Caco-2 (cell line): ENCODE data around the gene DPM1. TPM values are rescaled to one million over a fixed set of nuclear protein-coding genes. Genes with fewer than 3 reads are reported as not detected.
A peak's percentile ranks its signal among the peaks of the same experiment; 100 is the strongest.

Experiments
- BruUV-seq: library from RNA; stranded (reverse); fragments of 400-500 nt; replicated peaks from 2 replicates; lab custom pipeline; 2021; lab: Mats Ljungman, UMichigan
- CTCF ChIA-PET: fragments of 300-600 bp; sonication (Branson Sonifier 250); formaldehyde crosslinking; loops from one replicate; lab custom pipeline; 2022; ENCODE audit warnings: antibody characterized with exemption; lab: Charles Lee
- POLR2A ChIA-PET: fragments of 300-600 bp; sonication (Branson Sonifier 250); formaldehyde crosslinking; loops from one replicate; lab custom pipeline; 2022; ENCODE audit warnings: antibody characterized with exemption; lab: Charles Lee
- DNase-seq, 2 experiments: peaks; one replicate each; pipeline versions ENCODE4 v3.0.0 to v3.0.0-alpha.2; 2020 to 2022
- H3K27me3 ChIP-seq: replicated peaks from 2 replicates; pipeline ENCODE4 v1.6.0; 2011; ENCODE audit warnings: low read length; ENCODE audit not compliant: control insufficient read depth, insufficient read depth
- H3K36me3 ChIP-seq: 2 replicates; pipeline ENCODE4 v1.5.1; 2011; ENCODE audit warnings: low read length; ENCODE audit not compliant: control insufficient read depth, insufficient read depth
- H3K4me1 ChIP-seq: fragments of 250-450 bp; sonication (Bioruptor Pico); 2 replicates; pipeline ENCODE4 v1.5.1; 2020; ENCODE audit warnings: mild to moderate bottlenecking
- H3K4me3 ChIP-seq: 2 replicates; pipeline ENCODE4 v1.5.1; 2011; ENCODE audit warnings: low read depth, mild to moderate bottlenecking, control low read depth, low read length
- H3K9me3 ChIP-seq: fragments of 250-450 bp; sonication (Bioruptor Pico); 2 replicates; pipeline ENCODE4 v1.5.1; 2020; ENCODE audit warnings: mild to moderate bottlenecking, moderate library complexity
- H3K27ac Mint-ChIP-seq: one replicate; pipeline ENCODE4 v1.8.0; 2022; ENCODE audit warnings: mixed read lengths; ENCODE audit not compliant: unreplicated experiment
- H3K27me3 Mint-ChIP-seq: one replicate; pipeline ENCODE4 v1.8.0; 2022; ENCODE audit warnings: mixed read lengths; ENCODE audit not compliant: insufficient read depth, unreplicated experiment
- H3K36me3 Mint-ChIP-seq: one replicate; pipeline ENCODE4 v1.8.0; 2022; ENCODE audit warnings: mild to moderate bottlenecking, mixed read lengths; ENCODE audit not compliant: insufficient read depth, unreplicated experiment
- H3K4me1 Mint-ChIP-seq: one replicate; pipeline ENCODE4 v1.8.0; 2022; ENCODE audit warnings: low read depth, mixed read lengths; ENCODE audit not compliant: unreplicated experiment
- H3K4me3 Mint-ChIP-seq: one replicate; pipeline ENCODE4 v1.8.0; 2022; ENCODE audit warnings: mild to moderate bottlenecking, moderate library complexity, mixed read lengths; ENCODE audit not compliant: unreplicated experiment
- H3K9me3 Mint-ChIP-seq: one replicate; pipeline ENCODE4 v1.8.0; 2022; ENCODE audit warnings: mixed read lengths; ENCODE audit not compliant: unreplicated experiment
- CTCF ChIP-seq, 2 experiments: fragments of 200-600 bp in 1 of 2; IDR thresholded peaks; 1 replicate in 1 of 2; 2 replicates in 1 of 2; pipeline versions ENCODE4 v1.5.1 to v1.8.0; 2011 to 2022; ENCODE audit warnings: antibody characterized with exemption in 1 of 2, control low read depth in 1 of 2, inconsistent platforms in 1 of 2, low read depth in 1 of 2, low read length in 1 of 2, mild to moderate bottlenecking in 1 of 2, moderate library complexity in 1 of 2; ENCODE audit not compliant: insufficient read depth in 1 of 2, severe bottlenecking in 1 of 2, unreplicated experiment in 1 of 2
- intact Hi-C: fragments of 100-400 bp; cut with micrococcal nuclease; formaldehyde crosslinking; loops from one replicate; pipeline ENCODE4 v1.10.0; 2022; ENCODE audit not compliant: unreplicated experiment
- total RNA-seq: library from RNA; stranded (reverse); gene quantifications from 2 replicates; pipeline ENCODE4 v1.2.3, GENCODE V29; 2022

DPM1 gene
- total RNA-seq, 1 experiment from 2014 or later = 188 TPM

- Mint-ChIP-seq H3K4me1 (peaks cover 40% of the 10 kb centered on the region), H3K27me3 (no peaks in the 10 kb centered on the region), H3K27ac (peak overlapping the region; percentile 89), H3K36me3 (peaks cover 98% of the 10 kb centered on the region), H3K9me3 (no peaks in the 10 kb centered on the region), H3K4me3 (peak overlapping the region; percentile 90)
- H3K4me1 ChIP-seq = peaks cover 46% of the 10 kb centered on the region
- H3K4me3 ChIP-seq = peak overlapping the region; percentile 96
- CTCF ChIA-PET = interaction anchor here (0.5 to 6.5 kb wide), 16 partner anchors 9 to 735 kb away, joined by 3 to 116 read pairs (median 6); partner anchors contain the start of genes BCAS4, DPM1 and MOCS3
- DNase-seq = no peak
- no peaks in the 10 kb centered on the region for H3K27me3 ChIP-seq
- TSS peak; percentile 88 for BruUV-seq
- intact Hi-C loops = no loop called here
- no peaks in the 10 kb centered on the region for H3K9me3 ChIP-seq
- no peak for TF ChIP-seq CTCF (IDR thresholded peaks at IDR 0.05; ENCODE audit: insufficient read depth in 1 of 2, low read depth in 1 of 2, low read length in 1 of 2, severe bottlenecking in 1 of 2, unreplicated experiment in 1 of 2)
- H3K36me3 ChIP-seq = peaks cover 6% of the 10 kb centered on the region
- POLR2A ChIA-PET = interaction anchor here (0.7 to 4.2 kb wide), 13 partner anchors 8 to 409 kb away, joined by 3 to 105 read pairs (median 10); partner anchors contain the start of genes BCAS4, DPM1, MOCS3 and PARD6B
These were observed 26.3 kb downstream of the DPM1 start for GRCh38 chr20:50932016-50932485.

- Histone ChIP-seq H3K4me1 (peaks cover 48% of the 10 kb centered on the region), H3K36me3 (peaks cover 6% of the 10 kb centered on the region), H3K4me3 (peak within 1 kb of the TSS; percentile 96), H3K9me3 (no peaks in the 10 kb centered on the region), H3K27me3 (no peaks in the 10 kb centered on the region)
- Mint-ChIP-seq H3K4me3 (peak within 1 kb of the TSS; percentile 90), H3K4me1 (peaks cover 46% of the 10 kb centered on the region), H3K36me3 (peaks cover 98% of the 10 kb centered on the region), H3K27me3 (no peaks in the 10 kb centered on the region), H3K27ac (peak within 1 kb of the TSS; percentile 89), H3K9me3 (no peaks in the 10 kb centered on the region)
- POLR2A ChIA-PET = interaction anchor here (0.5 to 4.2 kb wide), 24 partner anchors 9 to 759 kb away, joined by 3 to 105 read pairs (median 6); partner anchors contain the start of genes BCAS4, DPM1, MOCS3 and PARD6B
- BruUV-seq = no TSS peak
- peak; percentile 99 for DNase-seq
- intact Hi-C loops = loop anchor here (1.0 kb wide), 2 partner anchors 27 to 113 kb away; partner anchors contain the start of genes DPM1 and MOCS3
- CTCF ChIA-PET = interaction anchor here (0.5 to 6.5 kb wide), 28 partner anchors 10 to 785 kb away, joined by 3 to 116 read pairs (median 4); partner anchors contain the start of genes BCAS4, DPM1 and MOCS3
- peak; percentile 95 for TF ChIP-seq CTCF (IDR thresholded peaks at IDR 0.05; ENCODE audit: insufficient read depth in 1 of 2, low read depth in 1 of 2, low read length in 1 of 2, severe bottlenecking in 1 of 2, unreplicated experiment in 1 of 2)
These were observed 26.9 kb downstream of the DPM1 start, which contains the start of gene ADNP for GRCh38 chr20:50931306-50932015. Gene ADNP, minus strand, starts transcription at chr20:50931437. Its CDS starts 27,441 bp downstream, at chr20:50903996.

- no peaks in the 10 kb centered on the region for H3K27me3 Mint-ChIP-seq
- CTCF ChIA-PET = interaction anchor here (0.5 to 6.5 kb wide), 28 partner anchors 10 to 1218 kb away, joined by 3 to 116 read pairs (median 4); partner anchors contain the start of genes BCAS4, DPM1 and MOCS3
- intact Hi-C loops = loop anchor here (1.0 kb wide), 2 partner anchors 27 to 113 kb away; partner anchors contain the start of genes DPM1 and MOCS3
- no peak for DNase-seq
- H3K4me1 Mint-ChIP-seq = peaks cover 47% of the 10 kb centered on the region
- peak in 1 of 2 experiments; percentile 12 for TF ChIP-seq CTCF (IDR thresholded peaks at IDR 0.05; ENCODE audit: insufficient read depth in 1 of 2, low read depth in 1 of 2, low read length in 1 of 2, severe bottlenecking in 1 of 2, unreplicated experiment in 1 of 2)
- H3K4me3 Mint-ChIP-seq = peak overlapping the region; percentile 90
- no TSS peak for BruUV-seq
- H3K9me3 Mint-ChIP-seq = no peaks in the 10 kb centered on the region
- H3K36me3 ChIP-seq = peaks cover 6% of the 10 kb centered on the region
- peak overlapping the region; percentile 89 for H3K27ac Mint-ChIP-seq
- POLR2A ChIA-PET = interaction anchor here (0.5 to 4.2 kb wide), 25 partner anchors 10 to 995 kb away, joined by 3 to 105 read pairs (median 5); partner anchors contain the start of genes BCAS4, DPM1, MOCS3 and PARD6B
- H3K36me3 Mint-ChIP-seq = peaks cover 100% of the 10 kb centered on the region
- peak overlapping the region; percentile 96 for H3K4me3 ChIP-seq
- H3K27me3 ChIP-seq = no peaks in the 10 kb centered on the region
- peaks cover 52% of the 10 kb centered on the region for H3K4me1 ChIP-seq
- no peaks in the 10 kb centered on the region for H3K9me3 ChIP-seq
These were observed 27.4 kb downstream of the DPM1 start for GRCh38 chr20:50930976-50931305.
